Trophoblast cell (in vitro differentiated cells and primary cell): ENCODE data around the gene NEXMIF. TPM values are rescaled to one million over a fixed set of nuclear protein-coding genes. Genes with fewer than 3 reads are reported as not detected.
"Not testable (repeated sequence)": the region's sequence is repeated elsewhere in the genome, so short reads cannot be mapped to it uniquely, and the experiment has no call there.

Experiments
- DNase-seq, 2 donors: peaks; one replicate each; pipeline ENCODE4 v3.0.0-alpha.2; 2016
- H2AFZ ChIP-seq: 2 replicates; pipeline ENCODE4 v1.6.1; 2013; ENCODE audit warnings: low read length, moderate library complexity, mild to moderate bottlenecking; ENCODE audit not compliant: insufficient read depth, poor library complexity
- H2AK5ac ChIP-seq: 2 replicates; pipeline ENCODE4 v1.6.1; 2013; ENCODE audit warnings: mild to moderate bottlenecking, low read length
- H2BK120ac ChIP-seq: 2 replicates; pipeline ENCODE4 v1.6.1; 2013; ENCODE audit warnings: low read length, mild to moderate bottlenecking, moderate library complexity; ENCODE audit not compliant: insufficient read depth, poor library complexity
- H2BK12ac ChIP-seq: 2 replicates; pipeline ENCODE4 v1.6.1; 2013; ENCODE audit warnings: mild to moderate bottlenecking, low read length, moderate library complexity
- H2BK5ac ChIP-seq: 2 replicates; pipeline ENCODE4 v1.6.1; 2013; ENCODE audit warnings: low read length, low read depth, moderate library complexity, mild to moderate bottlenecking; ENCODE audit not compliant: poor library complexity
- H3K14ac ChIP-seq: 2 replicates; pipeline ENCODE4 v1.6.1; 2013; ENCODE audit warnings: mild to moderate bottlenecking, low read length
- H3K18ac ChIP-seq: 2 replicates; pipeline ENCODE4 v1.6.1; 2013; ENCODE audit warnings: mild to moderate bottlenecking, low read length
- H3K23ac ChIP-seq: 2 replicates; pipeline ENCODE4 v1.6.1; 2013; ENCODE audit warnings: low read length
- H3K27ac ChIP-seq: 2 replicates; pipeline ENCODE4 v1.5.1; 2013; ENCODE audit warnings: low read depth, mild to moderate bottlenecking, inconsistent platforms, low read length, moderate library complexity
- H3K27me3 ChIP-seq: 2 replicates; pipeline ENCODE4 v1.6.1; 2013; ENCODE audit warnings: inconsistent platforms, mild to moderate bottlenecking, low read length, moderate library complexity; ENCODE audit not compliant: insufficient read depth
- H3K36me3 ChIP-seq, 2 experiments: 1 replicate in 1 of 2; 2 replicates in 1 of 2; pipeline ENCODE4 v1.6.1; 2013; ENCODE audit warnings: low read length in 2 of 2, mild to moderate bottlenecking in 2 of 2, moderate library complexity in 1 of 2; ENCODE audit not compliant: insufficient read depth in 2 of 2, control insufficient read depth in 1 of 2
- H3K4ac ChIP-seq: 2 replicates; pipeline ENCODE4 v1.6.1; 2013; ENCODE audit warnings: low read depth, mild to moderate bottlenecking, low read length, moderate library complexity
- H3K4me1 ChIP-seq, 2 experiments: 1 replicate in 1 of 2; 2 replicates in 1 of 2; pipeline ENCODE4 v1.6.1; 2013; ENCODE audit warnings: low read length in 2 of 2, mild to moderate bottlenecking in 2 of 2, moderate library complexity in 1 of 2; ENCODE audit not compliant: insufficient read depth in 2 of 2, control insufficient read depth in 1 of 2
- H3K4me2 ChIP-seq: 2 replicates; pipeline ENCODE4 v1.6.1; 2013; ENCODE audit warnings: inconsistent platforms, mild to moderate bottlenecking, low read length, moderate library complexity
- H3K4me3 ChIP-seq: 2 replicates; pipeline ENCODE4 v1.5.1; 2013; ENCODE audit warnings: mild to moderate bottlenecking, low read depth, low read length, inconsistent platforms
- H3K79me1 ChIP-seq: one replicate; pipeline ENCODE4 v1.6.1; 2013; ENCODE audit warnings: low read length
- H3K79me2 ChIP-seq: 2 replicates; pipeline ENCODE4 v1.6.1; 2013; ENCODE audit warnings: low read length, mild to moderate bottlenecking; ENCODE audit not compliant: control insufficient read depth, insufficient read depth, poor library complexity
- H3K9ac ChIP-seq: 2 replicates; pipeline ENCODE4 v1.6.1; 2013; ENCODE audit warnings: mild to moderate bottlenecking, low read length
- H3K9me3 ChIP-seq: 2 replicates; pipeline ENCODE4 v1.6.1; 2013; ENCODE audit warnings: low read depth, mild to moderate bottlenecking, control low read depth, inconsistent platforms, low read length; ENCODE audit not compliant: insufficient read depth
- H4K12ac ChIP-seq: 2 replicates; pipeline ENCODE4 v1.6.1; 2013; ENCODE audit warnings: low read depth, mild to moderate bottlenecking, low read length, moderate library complexity
- H4K8ac ChIP-seq: 2 replicates; pipeline ENCODE4 v1.6.1; 2013; ENCODE audit warnings: low read depth, mild to moderate bottlenecking, low read length, moderate library complexity
- H4K91ac ChIP-seq: one replicate; pipeline ENCODE4 v1.6.1; 2013; ENCODE audit warnings: low read depth, mild to moderate bottlenecking, low read length, moderate library complexity
- WGBS: extraction: QIAGEN DNeasy Blood & Tissue Kit; methylation state at CpG from one replicate; pipeline ENCODE4 v1.1.7; 2013; ENCODE audit warnings: missing lambda C conversion rate; ENCODE audit not compliant: insufficient read length, insufficient coverage; ENCODE audit errors: extremely low coverage; 5-methylcytosine and 5-hydroxymethylcytosine counted together
- polyA plus RNA-seq: library from polyadenylated mRNA; stranded (reverse); fragments of 200-250 nt; gene quantifications from 2 replicates; pipeline ENCODE4 v1.2.3, GENCODE V29; 2013

The NEXMIF gene
- polyA plus RNA-seq: 0.03 and 0.04 TPM in 2 replicates

- H4K91ac ChIP-seq: no peak within 1 kb of the TSS
These were observed at the start of gene NEXMIF for GRCh38 chrX:74925225-74926088. TSS of gene NEXMIF (minus strand) at chrX:74925452.

GRCh38 chrX:74961962-74962361, 36.7 kb upstream of the NEXMIF start:
- not testable (repeated sequence) for H3K79me1 ChIP-seq, H4K8ac ChIP-seq, H3K9ac ChIP-seq, DNase-seq, H2AK5ac ChIP-seq, H3K27ac ChIP-seq, H3K9me3 ChIP-seq, H4K12ac ChIP-seq, H3K79me2 ChIP-seq, H3K36me3 ChIP-seq, H3K27me3 ChIP-seq, H3K23ac ChIP-seq, H3K4me3 ChIP-seq, H2AFZ ChIP-seq, H4K91ac ChIP-seq, H3K18ac ChIP-seq, H3K14ac ChIP-seq, H3K4me1 ChIP-seq, H2BK12ac ChIP-seq, H2BK120ac ChIP-seq, H3K4me2 ChIP-seq, H3K4ac ChIP-seq, H2BK5ac ChIP-seq
- no CpG with 5 or more reads among the region's 3 CpGs for WGBS

More at GRCh38 chrX:74925225-74926088, at the start of gene NEXMIF:
- peaks cover 2 to 6% of the 10 kb centered on the region in 2 experiments for H3K4me1 ChIP-seq
- WGBS: no CpG with 5 or more reads among the region's 48 CpGs
- no peak within 1 kb of the TSS for H4K12ac ChIP-seq
- no peak within 1 kb of the TSS for H3K9ac ChIP-seq
- no peaks in the 10 kb centered on the region for H3K36me3 ChIP-seq
- H2AK5ac ChIP-seq: no peak within 1 kb of the TSS
- no peak within 1 kb of the TSS for H3K23ac ChIP-seq
- peak within 1 kb of the TSS; percentile 69 for H2AFZ ChIP-seq
- peak; percentile 32 to 58 for DNase-seq
- H4K8ac ChIP-seq: no peak within 1 kb of the TSS
- H3K27me3 ChIP-seq: peaks cover 7% of the 10 kb centered on the region
- H3K18ac ChIP-seq: no peak within 1 kb of the TSS
- no peak within 1 kb of the TSS for H3K14ac ChIP-seq
- no peak within 1 kb of the TSS for H3K27ac ChIP-seq
- no peaks in the 10 kb centered on the region for H3K79me2 ChIP-seq
- no peak within 1 kb of the TSS for H2BK12ac ChIP-seq
- H3K9me3 ChIP-seq: peaks cover 6% of the 10 kb centered on the region
- H3K79me1 ChIP-seq: no peaks in the 10 kb centered on the region
- H3K4me3 ChIP-seq: peak within 1 kb of the TSS; percentile 65
- no peak within 1 kb of the TSS for H2BK120ac ChIP-seq
- no peak within 1 kb of the TSS for H2BK5ac ChIP-seq
- H3K4ac ChIP-seq: no peak within 1 kb of the TSS
- peak within 1 kb of the TSS; percentile 69 for H3K4me2 ChIP-seq

- no peak overlapping the region for H2BK12ac ChIP-seq
- no peak overlapping the region for H4K8ac ChIP-seq
- no peak overlapping the region for H3K9ac ChIP-seq
- H3K14ac ChIP-seq: no peak overlapping the region
- H2AK5ac ChIP-seq: no peak overlapping the region
- no peak overlapping the region for H3K18ac ChIP-seq
- no peaks in the 10 kb centered on the region for H3K36me3 ChIP-seq
- no peak overlapping the region for H3K23ac ChIP-seq
- H2BK120ac ChIP-seq: no peak overlapping the region
- H2BK5ac ChIP-seq: no peak overlapping the region
- H2AFZ ChIP-seq: no peak overlapping the region
- no peak overlapping the region for H3K4ac ChIP-seq
- H4K91ac ChIP-seq: no peak overlapping the region
- no peak overlapping the region for H4K12ac ChIP-seq
- no peaks in the 10 kb centered on the region for H3K4me1 ChIP-seq
- no peaks in the 10 kb centered on the region for H3K79me1 ChIP-seq
- no peaks in the 10 kb centered on the region for H3K9me3 ChIP-seq
- H3K4me3 ChIP-seq: no peak overlapping the region
- no peaks in the 10 kb centered on the region for H3K79me2 ChIP-seq
- WGBS: no CpG with 5 or more reads among the region's 7 CpGs
- H3K27ac ChIP-seq: no peak overlapping the region
- no peak overlapping the region for H3K4me2 ChIP-seq
- no peak for DNase-seq
- H3K27me3 ChIP-seq: no peaks in the 10 kb centered on the region
These were observed 24.5 kb upstream of the NEXMIF start for GRCh38 chrX:74949717-74950116.

- H3K27ac ChIP-seq: no peak overlapping the region
- H3K9me3 ChIP-seq: no peaks in the 10 kb centered on the region
- H3K14ac ChIP-seq: no peak overlapping the region
- no peak overlapping the region for H3K4me2 ChIP-seq
- H3K79me2 ChIP-seq: no peaks in the 10 kb centered on the region
- H2BK5ac ChIP-seq: no peak overlapping the region
- no peak overlapping the region for H3K18ac ChIP-seq
- no peak for DNase-seq
- no peak overlapping the region for H2AFZ ChIP-seq
- WGBS: no CpG with 5 or more reads among the region's 1 CpG
- H3K9ac ChIP-seq: no peak overlapping the region
- no peaks in the 10 kb centered on the region for H3K36me3 ChIP-seq
- H3K4me1 ChIP-seq: no peaks in the 10 kb centered on the region
- H2BK120ac ChIP-seq: no peak overlapping the region
- H4K12ac ChIP-seq: no peak overlapping the region
- no peak overlapping the region for H4K91ac ChIP-seq
- no peak overlapping the region for H3K23ac ChIP-seq
- H2BK12ac ChIP-seq: no peak overlapping the region
- no peak overlapping the region for H4K8ac ChIP-seq
- no peaks in the 10 kb centered on the region for H3K79me1 ChIP-seq
- no peak overlapping the region for H3K4me3 ChIP-seq
- H2AK5ac ChIP-seq: no peak overlapping the region
- no peak overlapping the region for H3K4ac ChIP-seq
- H3K27me3 ChIP-seq: no peaks in the 10 kb centered on the region
These were observed 15.2 kb upstream of the NEXMIF start for GRCh38 chrX:74940414-74940813.
